K562 (cell line): Measurements from ENCODE around the gene MTA2. TPM values are rescaled to one million over a fixed set of nuclear protein-coding genes. Genes with fewer than 3 reads are reported as not detected.

ENCODE experiments used
- ATAC-seq: fragments of 200-7000 bp; cut with Tn5 transposase; 3 replicates; pipeline ENCODE4 v1.9.1; 2020; ENCODE audit warnings: moderate library complexity
- BruUV-seq: library from RNA; stranded (reverse); fragments of 400-500 nt; replicated peaks from 2 replicates; lab custom pipeline; 2021; lab: Mats Ljungman, UMichigan
- CTCF ChIA-PET: fragments of 300-600 bp; formaldehyde crosslinking; extraction: SDS; loops from one replicate; lab custom pipeline; 2021; ENCODE audit warnings: low intra/inter-chr PET ratio; lab: Yijun Ruan, JAX
- POLR2A ChIA-PET: fragments of 300-600, 350-650 bp; sonication (Branson Sonifier 250); formaldehyde crosslinking; extraction: SDS; loops from one replicate; lab custom pipeline; 2021; ENCODE audit warnings: antibody characterized with exemption, inconsistent platforms; lab: Yijun Ruan, JAX
- DNase-seq, 4 experiments: peaks; one replicate each; pipeline versions ENCODE4 v3.0.0 to v3.0.0-alpha.2; 2011 to 2018; ENCODE audit warnings: low spot score in 3 of 4, mixed read lengths in 3 of 4; ENCODE audit errors: extremely low read depth in 1 of 4
- FAIRE-seq: peaks from 2 replicates; lab custom pipeline; 2011; peaks lifted over from hg19 to GRCh38; lab: Jason Lieb, UNC
- H2AFZ ChIP-seq: 2 replicates; pipeline ENCODE4 v1.6.0; 2011; ENCODE audit warnings: low read depth, low read length, control low read depth, inconsistent platforms
- H3K27ac ChIP-seq: fragments of 200-600 bp; 3 replicates; pipeline ENCODE4 v1.8.0; 2011; ENCODE audit warnings: low read depth, mild to moderate bottlenecking, control low read depth, inconsistent platforms, low read length, moderate library complexity, mixed read lengths; ENCODE audit errors: extremely low read depth
- H3K27me3 ChIP-seq, 2 experiments: fragments of 300-600 bp in 1 of 2; 2 replicates in 1 of 2; 3 replicates in 1 of 2; pipeline versions ENCODE4 v1.6.0 to v1.8.0; 2011; ENCODE audit warnings: inconsistent platforms in 2 of 2, low read length in 2 of 2, mild to moderate bottlenecking in 1 of 2, mixed read lengths in 1 of 2, moderate library complexity in 1 of 2; ENCODE audit not compliant: control insufficient read depth in 2 of 2, insufficient read depth in 2 of 2
- H3K36me3 ChIP-seq: fragments of 300-600 bp; 3 replicates; pipeline ENCODE4 v1.8.0; 2011; ENCODE audit warnings: mild to moderate bottlenecking, low read length, inconsistent platforms; ENCODE audit not compliant: control insufficient read depth, insufficient read depth
- H3K4me1 ChIP-seq, 2 experiments: fragments of 200-600 bp in 1 of 2; replicated peaks in 1 of 2; 2 replicates in 1 of 2; 3 replicates in 1 of 2; pipeline versions ENCODE4 v1.5.1 to v1.8.0; 2011; ENCODE audit warnings: inconsistent platforms in 2 of 2, low read length in 2 of 2, mild to moderate bottlenecking in 1 of 2, mixed read lengths in 1 of 2, moderate library complexity in 1 of 2; ENCODE audit not compliant: control insufficient read depth in 2 of 2, insufficient read depth in 2 of 2
- H3K4me2 ChIP-seq: 2 replicates; pipeline ENCODE4 v1.6.1; 2011; ENCODE audit warnings: low read length, control low read depth, inconsistent platforms, mixed read lengths; ENCODE audit not compliant: insufficient read depth
- H3K4me3 ChIP-seq: fragments of 200-600 bp; sonication (generic), shearing (Covaris generic); 2 replicates; pipeline ENCODE4 v1.5.1; 2016; ENCODE audit warnings: control low read depth, inconsistent platforms
- H3K79me2 ChIP-seq: fragments of 200-600 bp; 3 replicates; pipeline ENCODE4 v1.8.0; 2011; ENCODE audit warnings: low read length, inconsistent platforms; ENCODE audit not compliant: control insufficient read depth, insufficient read depth
- H3K9ac ChIP-seq, 2 experiments: 2 replicates each; pipeline versions ENCODE4 v1.6.0 to v1.6.1; 2011; ENCODE audit warnings: low read depth in 2 of 2, low read length in 2 of 2, control low read depth in 1 of 2, inconsistent platforms in 1 of 2, mild to moderate bottlenecking in 1 of 2, mixed read lengths in 1 of 2; ENCODE audit not compliant: insufficient read depth in 1 of 2
- H3K9me1 ChIP-seq: one replicate; pipeline ENCODE4 v1.6.0; 2011; ENCODE audit warnings: inconsistent platforms, mild to moderate bottlenecking, low read length, moderate library complexity; ENCODE audit not compliant: control insufficient read depth, insufficient read depth
- H3K9me3 ChIP-seq: replicated peaks from 2 replicates; pipeline ENCODE4 v1.5.1; 2011; ENCODE audit warnings: low read depth, low read length, inconsistent platforms; ENCODE audit not compliant: control insufficient read depth, insufficient read depth
- H4K20me1 ChIP-seq: replicated peaks from 2 replicates; pipeline ENCODE4 v1.6.1; 2011; ENCODE audit warnings: low read length, inconsistent platforms, mixed read lengths; ENCODE audit not compliant: control insufficient read depth, insufficient read depth
- EP300 ChIP-seq: IDR thresholded peaks from 2 replicates; pipeline ENCODE4 v1.6.1; 2012; ENCODE audit warnings: low read length, improper control_type of control experiment
- FOXM1 ChIP-seq, 2 experiments: fragments of 450-650 bp in 1 of 2; sonication (generic) in 1 of 2; formaldehyde crosslinking in 1 of 2; IDR thresholded peaks; 2 replicates each; pipeline versions ENCODE4 v1.6.1 to v1.9.0; 2017 to 2022; ENCODE audit warnings: low read depth in 2 of 2, mild to moderate bottlenecking in 2 of 2, missing genetic modification reagents in 1 of 2, moderate library complexity in 1 of 2
- MEIS2 ChIP-seq: fragments of 450-650 bp; IDR thresholded peaks from 2 replicates; pipeline ENCODE4 v1.6.1; 2014; ENCODE audit warnings: mild to moderate bottlenecking; ENCODE audit not compliant: partially characterized antibody
- NFIC ChIP-seq: fragments of 450-650 bp; IDR thresholded peaks from 2 replicates; pipeline ENCODE4 v1.6.1; 2017; ENCODE audit warnings: mild to moderate bottlenecking, inconsistent platforms
- NFRKB ChIP-seq: fragments of 450-650 bp; IDR thresholded peaks from 2 replicates; pipeline ENCODE4 v1.6.1; 2016; ENCODE audit warnings: low read depth
- PBX2 ChIP-seq, 2 experiments: IDR thresholded peaks in 1 of 2; conservative IDR thresholded peaks in 1 of 2; 2 replicates each; pipeline ENCODE4 v1.6.1; 2016; ENCODE audit warnings: low read depth in 2 of 2, mild to moderate bottlenecking in 1 of 2, missing compliant biosample characterization in 1 of 2, missing genetic modification characterization in 1 of 2, moderate library complexity in 1 of 2
- PKNOX1 ChIP-seq: fragments of 450-650 bp; IDR thresholded peaks from 2 replicates; pipeline ENCODE4 v1.6.1; 2016
- ZNF175 ChIP-seq: fragments of 200-800 bp; sonication (Bioruptor generic); IDR thresholded peaks from 2 replicates; pipeline ENCODE4 v1.6.1; 2016; ENCODE audit warnings: low read depth, mild to moderate bottlenecking, missing genetic modification characterization, missing compliant biosample characterization
- ZNF217 ChIP-seq: sonication (generic); formaldehyde crosslinking; IDR thresholded peaks from 2 replicates; pipeline ENCODE4 v1.8.0; 2022; ENCODE audit warnings: mild to moderate bottlenecking, missing genetic modification reagents
- ZNF551 ChIP-seq: fragments of 250-450 bp; sonication (Bioruptor Pico); IDR thresholded peaks from 2 replicates; pipeline ENCODE4 v1.5.0; 2021; ENCODE audit warnings: mild to moderate bottlenecking, moderate library complexity
- WGBS: fragments of 100-300 bp; shearing (Covaris generic); methylation state at CpG from one replicate; pipeline ENCODE4 v1.1.6; 2016; ENCODE audit warnings: low coverage, mixed read lengths; ENCODE audit not compliant: insufficient coverage; ENCODE audit errors: missing lambda C conversion rate; 5-methylcytosine and 5-hydroxymethylcytosine counted together
- in situ Hi-C: fragments of 300-500 bp; cut with MboI; formaldehyde crosslinking; loops from 4 replicates; pipeline ENCODE4 v1.15.0; 2018; ENCODE audit warnings: inconsistent platforms, mixed read lengths
- intact Hi-C: fragments of 100-400 bp; cut with micrococcal nuclease; formaldehyde crosslinking; loops from 2 replicates; pipeline ENCODE4 v1.14.2; 2022
- polyA plus RNA-seq, 8 experiments: library from polyadenylated mRNA; depleted of rRNA in 4 of 8; stranded (reverse) in 5 of 8; unstranded in 3 of 8; fragments of >200 nt; fragmentation: Nextera tagmentation in 2 of 8; fragmentation: Illumina TruSeq in 1 of 8; extraction: Ambion mirVana in 2 of 8; extraction: Trizol in 1 of 8; gene quantifications; 2 replicates each; pipeline versions ENCODE4 v1.2.1 to v1.2.3, GENCODE V29; 2011 to 2014; ENCODE audit warnings: inconsistent platforms in 1 of 8, missing spikeins in 1 of 8
- total RNA-seq, 7 experiments: library from RNA; depleted of rRNA in 6 of 7; stranded (reverse); fragments of >200 nt in 6 of 7; fragmentation: Illumina TruSeq in 2 of 7; extraction: Trizol in 2 of 7; gene quantifications; 2 replicates each; pipeline versions ENCODE4 v1.2.1 to v1.2.3, GENCODE V29; 2011 to 2021; ENCODE audit warnings: low replicate concordance in 1 of 7

The MTA2 gene
- total and polyA plus RNA-seq, 9 of the 15 experiments (the other 6 are each of a cell fraction or from before 2014, with no cell fraction given) = 6.2 to 220 (median 172) TPM

GRCh38 chr11:62607714-62608113, 6.0 kb upstream of the MTA2 start:
- DNase-seq (peak in 1 of 4 experiments; percentile 44), ATAC-seq (no peak), FAIRE-seq (peak; percentile 44)
- peak overlapping the region in 1 of 2 experiments; percentile 45; a peak in 1 of 4 replicates for H3K9ac ChIP-seq
- H3K4me1 ChIP-seq = peaks cover 15 to 51% of the 10 kb centered on the region in 2 experiments
- peaks cover 77% of the 10 kb centered on the region; the same call in 2 of the 3 replicates for H3K36me3 ChIP-seq
- no peak overlapping the region for H3K27ac ChIP-seq
- CTCF ChIA-PET = interaction anchor here (1.6 kb wide), 1 partner anchor 9 kb away, joined by 3 read pairs; no protein-coding TSS in a partner anchor
- no peak overlapping the region for H2AFZ ChIP-seq
- in situ Hi-C loops = no loop called here
- H3K79me2 ChIP-seq = peaks cover 27% of the 10 kb centered on the region
- H3K27me3 ChIP-seq = no peaks in the 10 kb centered on the region
- no peak overlapping the region for H3K4me2 ChIP-seq
- BruUV-seq = no TSS peak
- H3K4me3 ChIP-seq = no peak overlapping the region
- H3K9me1 ChIP-seq = no peaks in the 10 kb centered on the region
- intact Hi-C loops = no loop called here
- no peaks in the 10 kb centered on the region for H4K20me1 ChIP-seq
- POLR2A ChIA-PET = interaction anchor here (1.4 to 2.0 kb wide), 2 partner anchors 13 to 15 kb away, joined by 4 to 5 read pairs; no protein-coding TSS in a partner anchor
- TF ChIP-seq PKNOX1 (peak; percentile 54), ZNF217 (no peak), NFRKB (no peak), NFIC (peak; percentile 78), MEIS2 (peak; percentile 50), ZNF551 (no peak), FOXM1 (IDR thresholded peaks at IDR 0.05; ENCODE audit: low read depth) (no peak), FOXM1 (CRISPR knock-in tag; IDR thresholded peaks at IDR 0.05; ENCODE audit: low read depth) (no peak), EP300 (no peak), PBX2 (CRISPR knock-in tag; IDR thresholded peaks at IDR 0.05; ENCODE audit: low read depth) (no peak), PBX2 (tag; conservative IDR thresholded peaks at IDR 0.05; ENCODE audit: low read depth) (0 out of 2 replicates have a peak, but pooled peaks have one; percentile 16), ZNF175 (no peak)
- no peaks in the 10 kb centered on the region for H3K9me3 ChIP-seq
- 46% methylated on average over 4 of the region's 4 CpGs for WGBS
